Measurements from ENCODE around the gene CAPN8.

Gene CAPN8

DNA sequence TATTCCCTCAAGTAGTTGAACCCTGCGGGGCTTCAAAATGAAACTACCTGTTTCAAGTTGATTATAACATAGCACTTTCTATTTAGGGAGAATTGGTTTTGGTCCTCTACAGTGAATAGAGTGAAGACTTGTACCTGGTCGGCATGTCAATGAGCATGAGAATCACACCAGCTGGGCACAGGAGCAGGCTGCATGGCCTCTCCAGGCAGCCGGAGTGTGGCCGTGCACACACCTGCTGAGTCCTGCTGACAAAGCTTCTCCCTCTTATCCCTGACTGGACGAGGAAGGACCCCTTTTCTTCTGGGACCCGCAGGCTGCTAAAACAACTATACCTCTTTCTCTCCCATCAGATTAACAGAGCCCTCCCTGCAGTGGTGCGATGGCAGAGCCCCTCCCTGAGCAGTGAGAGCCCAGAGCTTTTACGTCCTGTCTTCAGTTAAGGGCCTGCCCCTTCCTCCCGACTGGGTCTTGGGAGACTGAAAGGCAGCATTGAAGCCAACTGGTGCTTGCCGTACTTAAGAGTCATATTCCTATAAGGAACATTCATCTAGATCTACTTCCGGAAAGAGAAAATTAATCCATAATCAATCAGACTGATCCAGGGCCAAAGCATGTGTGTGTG, 124.9 kb downstream of the CAPN8 start:
- no peak overlapping the region for H3K27ac ChIP-seq
- no peaks in the 10 kb centered on the region for H3K4me1 ChIP-seq (ENCODE audit: low read depth, poor library complexity, severe bottlenecking)
- TF ChIP-seq, protein P1, sequence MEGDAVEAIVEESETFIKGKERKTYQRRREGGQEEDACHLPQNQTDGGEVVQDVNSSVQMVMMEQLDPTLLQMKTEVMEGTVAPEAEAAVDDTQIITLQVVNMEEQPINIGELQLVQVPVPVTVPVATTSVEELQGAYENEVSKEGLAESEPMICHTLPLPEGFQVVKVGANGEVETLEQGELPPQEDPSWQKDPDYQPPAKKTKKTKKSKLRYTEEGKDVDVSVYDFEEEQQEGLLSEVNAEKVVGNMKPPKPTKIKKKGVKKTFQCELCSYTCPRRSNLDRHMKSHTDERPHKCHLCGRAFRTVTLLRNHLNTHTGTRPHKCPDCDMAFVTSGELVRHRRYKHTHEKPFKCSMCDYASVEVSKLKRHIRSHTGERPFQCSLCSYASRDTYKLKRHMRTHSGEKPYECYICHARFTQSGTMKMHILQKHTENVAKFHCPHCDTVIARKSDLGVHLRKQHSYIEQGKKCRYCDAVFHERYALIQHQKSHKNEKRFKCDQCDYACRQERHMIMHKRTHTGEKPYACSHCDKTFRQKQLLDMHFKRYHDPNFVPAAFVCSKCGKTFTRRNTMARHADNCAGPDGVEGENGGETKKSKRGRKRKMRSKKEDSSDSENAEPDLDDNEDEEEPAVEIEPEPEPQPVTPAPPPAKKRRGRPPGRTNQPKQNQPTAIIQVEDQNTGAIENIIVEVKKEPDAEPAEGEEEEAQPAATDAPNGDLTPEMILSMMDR (conservative IDR thresholded peaks at IDR 0.05; ENCODE audit: low read depth, low read length), result no peak
- no peak overlapping the region for H2AFZ ChIP-seq (ENCODE audit: low read depth)
- no peak overlapping the region for H3K4me2 ChIP-seq
- no peaks in the 10 kb centered on the region for H3K27me3 ChIP-seq (ENCODE audit: insufficient read depth, low read depth)
- no peak overlapping the region for H3K9ac ChIP-seq
- no peak overlapping the region for H3K4me3 ChIP-seq (IDR thresholded peaks at IDR 0.05; ENCODE audit: insufficient read depth, low read depth, low read length)
- no peaks in the 10 kb centered on the region for H3K36me3 ChIP-seq (ENCODE audit: insufficient read depth)
- no peaks in the 10 kb centered on the region for H3K79me2 ChIP-seq (ENCODE audit: insufficient read depth, low read depth)
- H4K20me1 ChIP-seq (ENCODE audit: insufficient read depth), result no peaks in the 10 kb centered on the region

DNA sequence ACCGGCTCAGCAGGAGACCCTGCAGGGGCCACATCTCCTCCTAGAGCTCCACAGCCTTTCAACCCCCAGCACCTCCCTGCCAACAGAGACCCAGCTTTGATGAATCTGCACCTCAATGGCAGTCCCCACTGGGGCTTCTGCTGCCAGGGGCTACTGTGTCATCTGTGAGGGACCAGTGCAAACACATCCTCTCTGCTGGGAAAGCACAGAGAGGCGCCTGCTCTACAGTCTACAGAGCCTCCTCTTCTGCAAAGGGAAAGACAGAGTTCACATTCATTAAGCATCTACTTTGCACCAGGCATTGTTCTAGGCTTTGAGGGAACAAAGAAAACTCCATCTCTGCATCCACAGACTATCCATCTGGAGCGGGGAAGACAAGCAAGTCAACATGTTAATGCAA, 125.8 kb downstream of the CAPN8 start:
- no peak overlapping the region for H3K27ac ChIP-seq
- H3K27me3 ChIP-seq (ENCODE audit: insufficient read depth, low read depth), result no peaks in the 10 kb centered on the region
- H3K36me3 ChIP-seq (ENCODE audit: insufficient read depth), result no peaks in the 10 kb centered on the region
- no peak overlapping the region for H3K9ac ChIP-seq
- TF ChIP-seq, protein P1 (conservative IDR thresholded peaks at IDR 0.05; ENCODE audit: low read depth, low read length), result no peak
- H4K20me1 ChIP-seq (ENCODE audit: insufficient read depth), result no peaks in the 10 kb centered on the region
- H3K4me1 ChIP-seq (ENCODE audit: low read depth, poor library complexity, severe bottlenecking), result no peaks in the 10 kb centered on the region
- H2AFZ ChIP-seq (ENCODE audit: low read depth), result no peak overlapping the region
- H3K79me2 ChIP-seq (ENCODE audit: insufficient read depth, low read depth), result no peaks in the 10 kb centered on the region
- H3K4me3 ChIP-seq (IDR thresholded peaks at IDR 0.05; ENCODE audit: insufficient read depth, low read depth, low read length), result no peak overlapping the region
- no peak overlapping the region for H3K4me2 ChIP-seq

DNA sequence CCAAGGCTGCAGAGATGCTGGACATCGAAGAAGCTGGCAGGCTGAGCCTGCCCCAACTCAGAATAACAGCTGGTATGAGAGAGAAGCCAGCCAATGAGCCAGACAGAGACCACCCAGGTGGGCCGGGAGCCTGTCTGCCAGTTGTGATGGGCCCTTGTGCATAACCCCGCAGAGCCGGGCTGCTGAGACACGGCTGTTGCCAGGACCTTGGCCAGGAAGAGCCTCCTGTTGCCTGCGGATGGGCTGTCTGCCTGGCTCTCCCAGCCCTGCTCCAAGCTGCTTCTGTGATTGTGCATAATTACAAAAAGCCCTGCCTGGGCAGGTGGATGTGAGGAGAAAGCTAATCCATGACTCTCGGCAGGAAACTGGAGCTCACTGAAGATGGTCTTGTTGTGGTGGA, 126.5 kb downstream of the CAPN8 start:
- Histone ChIP-seq H3K36me3 (ENCODE audit: insufficient read depth) (no peaks in the 10 kb centered on the region), H2AFZ (ENCODE audit: low read depth) (no peak overlapping the region), H3K9ac (no peak overlapping the region), H3K27ac (no peak overlapping the region), H3K4me3 (IDR thresholded peaks at IDR 0.05; ENCODE audit: insufficient read depth, low read depth, low read length) (no peak overlapping the region), H3K4me1 (ENCODE audit: low read depth, poor library complexity, severe bottlenecking) (no peaks in the 10 kb centered on the region), H3K4me2 (no peak overlapping the region), H3K27me3 (ENCODE audit: insufficient read depth, low read depth) (no peaks in the 10 kb centered on the region), H4K20me1 (ENCODE audit: insufficient read depth) (no peaks in the 10 kb centered on the region), H3K79me2 (ENCODE audit: insufficient read depth, low read depth) (no peaks in the 10 kb centered on the region)
- TF ChIP-seq, protein P1 (conservative IDR thresholded peaks at IDR 0.05; ENCODE audit: low read depth, low read length), result no peak

DNA sequence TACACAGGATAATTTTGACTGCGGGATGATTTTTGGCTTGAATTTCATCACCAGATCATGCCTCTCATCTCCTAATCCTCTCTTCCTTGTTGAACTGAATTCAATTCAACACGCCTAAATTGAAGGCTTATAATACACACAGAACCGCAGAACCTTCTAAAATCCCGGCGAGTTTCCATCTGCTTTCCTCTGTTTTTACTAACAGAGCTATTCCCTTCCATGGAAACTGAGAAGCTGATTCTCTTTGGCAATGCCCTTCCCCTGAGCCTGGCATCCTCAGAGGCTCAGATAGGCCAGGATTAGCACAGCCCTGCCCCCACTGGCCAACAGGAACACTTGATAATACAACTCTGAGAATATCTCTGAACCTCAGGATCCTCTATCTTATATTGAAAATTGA, 130.2 kb downstream of the CAPN8 start:
- H3K36me3 ChIP-seq (ENCODE audit: insufficient read depth), result no peaks in the 10 kb centered on the region
- H3K79me2 ChIP-seq (ENCODE audit: insufficient read depth, low read depth), result no peaks in the 10 kb centered on the region
- H2AFZ ChIP-seq (ENCODE audit: low read depth), result no peak overlapping the region
- TF ChIP-seq, protein P1 (conservative IDR thresholded peaks at IDR 0.05; ENCODE audit: low read depth, low read length), result no peak
- H3K4me2 ChIP-seq, result no peak overlapping the region
- H4K20me1 ChIP-seq (ENCODE audit: insufficient read depth), result no peaks in the 10 kb centered on the region
- no peak overlapping the region for H3K4me3 ChIP-seq (IDR thresholded peaks at IDR 0.05; ENCODE audit: insufficient read depth, low read depth, low read length)
- no peaks in the 10 kb centered on the region for H3K27me3 ChIP-seq (ENCODE audit: insufficient read depth, low read depth)
- no peak overlapping the region for H3K9ac ChIP-seq
- H3K27ac ChIP-seq, result no peak overlapping the region
- H3K4me1 ChIP-seq (ENCODE audit: low read depth, poor library complexity, severe bottlenecking), result no peaks in the 10 kb centered on the region
